ENCODE measurements around the gene ATG101.

ATG101 gene

DNA sequence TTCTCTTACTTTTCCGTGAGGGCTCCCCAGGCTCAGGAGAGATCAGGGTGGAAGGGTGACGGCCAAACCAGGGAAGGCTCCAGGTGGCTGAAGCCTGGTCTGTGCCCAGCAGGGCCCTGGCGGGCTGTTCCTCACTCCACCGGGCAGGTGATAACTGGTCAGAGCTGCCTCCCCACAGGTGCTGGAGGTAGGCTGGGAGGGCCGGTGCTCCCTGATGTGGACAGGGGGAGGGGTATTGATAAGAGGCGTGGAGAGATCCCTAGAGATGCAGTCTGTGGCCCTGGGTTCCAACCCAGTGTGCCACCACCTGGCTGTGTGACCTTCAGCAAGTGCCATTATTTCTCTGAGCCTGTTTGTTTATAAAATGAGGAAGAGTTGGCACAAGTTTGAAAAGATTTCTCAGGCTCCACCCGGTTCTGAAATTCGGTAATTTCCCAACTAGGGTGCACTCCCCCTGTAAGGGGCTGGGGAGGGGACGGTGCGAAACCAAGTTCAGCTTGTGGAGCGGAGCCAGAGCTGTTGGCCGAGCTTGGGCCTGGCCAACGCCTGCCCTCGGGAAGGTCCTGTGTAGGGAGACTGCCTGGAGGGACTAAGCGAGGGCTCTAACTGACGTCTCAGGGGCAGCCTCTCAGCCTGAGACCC, 19.5 kb upstream of the ATG101 start:
- TF ChIP-seq POLR2AphosphoS5 (IDR thresholded peaks at IDR 0.05; ENCODE audit: low read depth, low read length) = 0 out of 2 replicates have a peak, but pooled peaks have one; percentile 40
- TF ChIP-seq POLR2A (IDR thresholded peaks at IDR 0.05; ENCODE audit: low read depth, low read length) = peak; percentile 62; the same call in 1 of the 2 replicates
- TF ChIP-seq PAX5 (IDR thresholded peaks at IDR 0.05; ENCODE audit: insufficient read depth, low read length, severe bottlenecking) = no peak
- DNase-seq (ENCODE audit: insufficient read length, low spot score) = no peak
- FAIRE-seq = peak; percentile 60

- FAIRE-seq = no peak
- TF ChIP-seq POLR2AphosphoS5 (IDR thresholded peaks at IDR 0.05; ENCODE audit: low read depth, low read length) = peak; percentile 84
- peak; percentile 53; the same call in 1 of the 2 replicates for TF ChIP-seq POU2F2 (IDR thresholded peaks at IDR 0.05; ENCODE audit: low read depth, low read length)
- peak; percentile 57; the same call in 1 of the 2 replicates for TF ChIP-seq TAF1 (IDR thresholded peaks at IDR 0.05; ENCODE audit: low read depth, low read length)
- no peak for TF ChIP-seq PAX5 (IDR thresholded peaks at IDR 0.05; ENCODE audit: insufficient read depth, low read length, severe bottlenecking)
- TF ChIP-seq POLR2A (IDR thresholded peaks at IDR 0.05; ENCODE audit: low read depth, low read length) = peak; percentile 89
- TF ChIP-seq SPI1 (IDR thresholded peaks at IDR 0.05; ENCODE audit: low read depth, low read length) = no peak
- DNase-seq (ENCODE audit: insufficient read length, low spot score) = peak; percentile 98
Observed at GRCh38 chr12:52050758-52051541, 18.8 kb upstream of the ATG101 start, which contains the start of gene NR4A1. NR4A1 (plus strand) TSS chr12:52051442; CDS start chr12:52054329, 2,887 bp downstream.

DNA sequence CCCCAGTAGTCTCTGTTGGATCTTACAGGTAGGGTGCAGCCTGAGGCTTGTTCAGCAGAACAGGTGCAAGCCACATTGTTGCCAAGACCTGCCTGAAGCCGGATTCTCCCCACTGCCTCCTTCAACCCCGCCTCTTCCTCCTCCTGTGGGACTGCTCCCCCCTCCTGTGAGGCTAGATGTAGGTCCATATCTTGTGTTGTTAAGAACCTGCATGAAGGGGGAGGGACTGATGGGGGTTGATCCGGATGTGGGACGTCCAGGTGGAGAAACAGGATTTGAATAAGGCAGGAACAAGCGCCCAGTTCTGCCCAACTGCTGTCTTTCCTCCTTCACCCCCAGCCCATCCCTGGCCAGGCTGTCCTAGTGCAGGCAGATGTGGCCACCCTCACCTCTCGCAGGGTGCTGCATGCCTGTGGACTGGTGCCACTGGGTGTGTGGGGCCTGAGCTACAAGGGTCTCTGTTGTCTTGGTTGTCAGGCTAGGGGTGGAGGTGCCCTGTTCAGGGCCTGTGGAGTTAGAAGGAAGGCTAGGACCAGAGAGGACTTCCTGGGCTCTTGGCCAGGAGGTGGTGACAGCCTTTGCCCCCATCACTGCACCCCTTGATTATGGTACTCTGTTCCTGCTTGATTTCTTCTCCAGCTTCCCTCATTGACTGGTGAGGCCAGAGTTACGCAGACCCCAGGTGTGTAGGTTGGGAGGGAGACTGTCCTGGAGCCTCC, 17.2 kb upstream of the ATG101 start:
- TF ChIP-seq POLR2AphosphoS5 (IDR thresholded peaks at IDR 0.05; ENCODE audit: low read depth, low read length) (0 out of 2 replicates have a peak, but pooled peaks have one; percentile 5), POLR2A (IDR thresholded peaks at IDR 0.05; ENCODE audit: low read depth, low read length) (no peak), PAX5 (IDR thresholded peaks at IDR 0.05; ENCODE audit: insufficient read depth, low read length, severe bottlenecking) (no peak), SPI1 (IDR thresholded peaks at IDR 0.05; ENCODE audit: low read depth, low read length) (no peak), POU2F2 (IDR thresholded peaks at IDR 0.05; ENCODE audit: low read depth, low read length) (no peak), TAF1 (IDR thresholded peaks at IDR 0.05; ENCODE audit: low read depth, low read length) (no peak)
- DNase-seq (ENCODE audit: insufficient read length, low spot score) (no peak), FAIRE-seq (peak; percentile 73)

- TF ChIP-seq SPI1 (IDR thresholded peaks at IDR 0.05; ENCODE audit: low read depth, low read length) (no peak), POLR2AphosphoS5 (IDR thresholded peaks at IDR 0.05; ENCODE audit: low read depth, low read length) (no peak), POLR2A (IDR thresholded peaks at IDR 0.05; ENCODE audit: low read depth, low read length) (no peak), TAF1 (IDR thresholded peaks at IDR 0.05; ENCODE audit: low read depth, low read length) (no peak), POU2F2 (IDR thresholded peaks at IDR 0.05; ENCODE audit: low read depth, low read length) (no peak), PAX5 (IDR thresholded peaks at IDR 0.05; ENCODE audit: insufficient read depth, low read length, severe bottlenecking) (no peak)
- FAIRE-seq (no peak), DNase-seq (ENCODE audit: insufficient read length, low spot score) (no peak)
Observed at GRCh38 chr12:52053536-52054209, 16.1 kb upstream of the ATG101 start.

DNA sequence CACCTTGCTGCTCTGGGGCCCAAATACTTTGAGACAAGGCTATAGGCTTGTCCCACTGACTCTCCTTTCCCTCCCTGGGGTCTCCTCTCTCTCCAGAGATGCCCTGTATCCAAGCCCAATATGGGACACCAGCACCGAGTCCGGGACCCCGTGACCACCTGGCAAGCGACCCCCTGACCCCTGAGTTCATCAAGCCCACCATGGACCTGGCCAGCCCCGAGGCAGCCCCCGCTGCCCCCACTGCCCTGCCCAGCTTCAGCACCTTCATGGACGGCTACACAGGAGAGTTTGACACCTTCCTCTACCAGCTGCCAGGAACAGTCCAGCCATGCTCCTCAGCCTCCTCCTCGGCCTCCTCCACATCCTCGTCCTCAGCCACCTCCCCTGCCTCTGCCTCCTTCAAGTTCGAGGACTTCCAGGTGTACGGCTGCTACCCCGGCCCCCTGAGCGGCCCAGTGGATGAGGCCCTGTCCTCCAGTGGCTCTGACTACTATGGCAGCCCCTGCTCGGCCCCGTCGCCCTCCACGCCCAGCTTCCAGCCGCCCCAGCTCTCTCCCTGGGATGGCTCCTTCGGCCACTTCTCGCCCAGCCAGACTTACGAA, 15.4 kb upstream of the ATG101 start:
- TF ChIP-seq POU2F2 (IDR thresholded peaks at IDR 0.05; ENCODE audit: low read depth, low read length) = no peak
- no peak for TF ChIP-seq SPI1 (IDR thresholded peaks at IDR 0.05; ENCODE audit: low read depth, low read length)
- TF ChIP-seq POLR2A (IDR thresholded peaks at IDR 0.05; ENCODE audit: low read depth, low read length) = no peak
- TF ChIP-seq PAX5 (IDR thresholded peaks at IDR 0.05; ENCODE audit: insufficient read depth, low read length, severe bottlenecking) = no peak
- TF ChIP-seq POLR2AphosphoS5 (IDR thresholded peaks at IDR 0.05; ENCODE audit: low read depth, low read length) = no peak
- TF ChIP-seq TAF1 (IDR thresholded peaks at IDR 0.05; ENCODE audit: low read depth, low read length) = no peak
- DNase-seq (ENCODE audit: insufficient read length, low spot score) (no peak), FAIRE-seq (no peak)

- TF ChIP-seq POLR2AphosphoS5 (IDR thresholded peaks at IDR 0.05; ENCODE audit: low read depth, low read length) (no peak), SPI1 (IDR thresholded peaks at IDR 0.05; ENCODE audit: low read depth, low read length) (no peak), POU2F2 (IDR thresholded peaks at IDR 0.05; ENCODE audit: low read depth, low read length) (no peak), TAF1 (IDR thresholded peaks at IDR 0.05; ENCODE audit: low read depth, low read length) (no peak), PAX5 (IDR thresholded peaks at IDR 0.05; ENCODE audit: insufficient read depth, low read length, severe bottlenecking) (no peak), POLR2A (IDR thresholded peaks at IDR 0.05; ENCODE audit: low read depth, low read length) (no peak)
- DNase-seq (ENCODE audit: insufficient read length, low spot score) (no peak), FAIRE-seq (no peak)
Observed at GRCh38 chr12:52054833-52055730, 14.7 kb upstream of the ATG101 start.

GRCh38 chr12:52055731-52056711, 13.8 kb upstream of the ATG101 start:
- TF ChIP-seq TAF1 (IDR thresholded peaks at IDR 0.05; ENCODE audit: low read depth, low read length) (no peak), SPI1 (IDR thresholded peaks at IDR 0.05; ENCODE audit: low read depth, low read length) (no peak), POLR2A (IDR thresholded peaks at IDR 0.05; ENCODE audit: low read depth, low read length) (no peak), PAX5 (IDR thresholded peaks at IDR 0.05; ENCODE audit: insufficient read depth, low read length, severe bottlenecking) (no peak), POU2F2 (IDR thresholded peaks at IDR 0.05; ENCODE audit: low read depth, low read length) (no peak), POLR2AphosphoS5 (IDR thresholded peaks at IDR 0.05; ENCODE audit: low read depth, low read length) (no peak)
- FAIRE-seq = no peak
- DNase-seq (ENCODE audit: insufficient read length, low spot score) = no peak

Measured in GM12891 (cell line).